ENCODE measurements around the gene SEC22A.

SEC22A gene

GRCh38 chr3:123319760-123320159 lies 118.0 kb downstream of the SEC22A start:
- H3K27me3 ChIP-seq (ENCODE audit: insufficient read depth, poor library complexity, severe bottlenecking): peaks cover 6% of the 10 kb centered on the region
- H3K4me3 ChIP-seq (ENCODE audit: severe bottlenecking): no peak overlapping the region
- no peaks in the 10 kb centered on the region for H3K36me3 ChIP-seq (ENCODE audit: low read depth)
- no peaks in the 10 kb centered on the region for H3K9me3 ChIP-seq (ENCODE audit: severe bottlenecking)
- TF ChIP-seq CTCF (IDR thresholded peaks at IDR 0.05; ENCODE audit: poor library complexity, severe bottlenecking): no peak
- no peak for ATAC-seq (ENCODE audit: low read depth)
- H3K4me1 ChIP-seq (ENCODE audit: insufficient read depth, poor library complexity, severe bottlenecking): no peaks in the 10 kb centered on the region
- no peak overlapping the region for H3K27ac ChIP-seq (ENCODE audit: poor library complexity, severe bottlenecking)
- no peak for DNase-seq (ENCODE audit: low spot score)

- Histone ChIP-seq H3K27ac (ENCODE audit: poor library complexity, severe bottlenecking) (no peak overlapping the region), H3K27me3 (ENCODE audit: insufficient read depth, poor library complexity, severe bottlenecking) (peaks cover 6% of the 10 kb centered on the region)
- ATAC-seq (ENCODE audit: low read depth): no peak
These were observed 118.5 kb downstream of the SEC22A start for GRCh38 chr3:123320221-123320620.

GRCh38 chr3:123321806-123322205 lies 120.1 kb downstream of the SEC22A start:
- TF ChIP-seq CTCF (IDR thresholded peaks at IDR 0.05; ENCODE audit: poor library complexity, severe bottlenecking): no peak
- Histone ChIP-seq H3K4me3 (ENCODE audit: severe bottlenecking) (no peak overlapping the region), H3K4me1 (ENCODE audit: insufficient read depth, poor library complexity, severe bottlenecking) (no peaks in the 10 kb centered on the region), H3K36me3 (ENCODE audit: low read depth) (no peaks in the 10 kb centered on the region), H3K27ac (ENCODE audit: poor library complexity, severe bottlenecking) (no peak overlapping the region), H3K9me3 (ENCODE audit: severe bottlenecking) (no peaks in the 10 kb centered on the region), H3K27me3 (ENCODE audit: insufficient read depth, poor library complexity, severe bottlenecking) (peaks cover 6% of the 10 kb centered on the region)
- no peak for ATAC-seq (ENCODE audit: low read depth)
- DNase-seq (ENCODE audit: low spot score): no peak

More at GRCh38 chr3:123320221-123320620, 118.5 kb downstream of the SEC22A start:
- TF ChIP-seq CTCF (IDR thresholded peaks at IDR 0.05; ENCODE audit: poor library complexity, severe bottlenecking): no peak
- Histone ChIP-seq H3K4me3 (ENCODE audit: severe bottlenecking) (no peak overlapping the region), H3K9me3 (ENCODE audit: severe bottlenecking) (no peaks in the 10 kb centered on the region), H3K36me3 (ENCODE audit: low read depth) (no peaks in the 10 kb centered on the region), H3K4me1 (ENCODE audit: insufficient read depth, poor library complexity, severe bottlenecking) (no peaks in the 10 kb centered on the region)
- DNase-seq (ENCODE audit: low spot score): no peak

GRCh38 chr3:123322866-123323265 lies 121.1 kb downstream of the SEC22A start:
- Histone ChIP-seq H3K4me1 (ENCODE audit: insufficient read depth, poor library complexity, severe bottlenecking) (no peaks in the 10 kb centered on the region), H3K9me3 (ENCODE audit: severe bottlenecking) (no peaks in the 10 kb centered on the region), H3K36me3 (ENCODE audit: low read depth) (no peaks in the 10 kb centered on the region), H3K27ac (ENCODE audit: poor library complexity, severe bottlenecking) (no peak overlapping the region), H3K27me3 (ENCODE audit: insufficient read depth, poor library complexity, severe bottlenecking) (peaks cover 6% of the 10 kb centered on the region), H3K4me3 (ENCODE audit: severe bottlenecking) (no peak overlapping the region)
- TF ChIP-seq CTCF (IDR thresholded peaks at IDR 0.05; ENCODE audit: poor library complexity, severe bottlenecking): no peak
- no peak for ATAC-seq (ENCODE audit: low read depth)
- no peak for DNase-seq (ENCODE audit: low spot score)
